AG09309 (cell line): ENCODE measurements around the gene HPCAL4.

Experiments used
- DNase-seq: peaks from one replicate; pipeline ENCODE4 v3.0.0-alpha.2; 2010; ENCODE audit warnings: low read depth
- H3K4me3 ChIP-seq: 2 replicates; pipeline ENCODE4 v1.5.1; 2011; ENCODE audit warnings: mild to moderate bottlenecking, low read depth, low read length, moderate library complexity; ENCODE audit not compliant: control insufficient read depth
- TF ChIP-seq, protein P1 (sequence below): IDR thresholded peaks from 2 replicates; pipeline ENCODE4 v1.5.1; 2011; ENCODE audit warnings: mild to moderate bottlenecking, low read depth, low read length, inconsistent platforms; ENCODE audit not compliant: insufficient read depth, control insufficient read depth; ENCODE audit errors: missing control alignments

Gene HPCAL4

DNA sequence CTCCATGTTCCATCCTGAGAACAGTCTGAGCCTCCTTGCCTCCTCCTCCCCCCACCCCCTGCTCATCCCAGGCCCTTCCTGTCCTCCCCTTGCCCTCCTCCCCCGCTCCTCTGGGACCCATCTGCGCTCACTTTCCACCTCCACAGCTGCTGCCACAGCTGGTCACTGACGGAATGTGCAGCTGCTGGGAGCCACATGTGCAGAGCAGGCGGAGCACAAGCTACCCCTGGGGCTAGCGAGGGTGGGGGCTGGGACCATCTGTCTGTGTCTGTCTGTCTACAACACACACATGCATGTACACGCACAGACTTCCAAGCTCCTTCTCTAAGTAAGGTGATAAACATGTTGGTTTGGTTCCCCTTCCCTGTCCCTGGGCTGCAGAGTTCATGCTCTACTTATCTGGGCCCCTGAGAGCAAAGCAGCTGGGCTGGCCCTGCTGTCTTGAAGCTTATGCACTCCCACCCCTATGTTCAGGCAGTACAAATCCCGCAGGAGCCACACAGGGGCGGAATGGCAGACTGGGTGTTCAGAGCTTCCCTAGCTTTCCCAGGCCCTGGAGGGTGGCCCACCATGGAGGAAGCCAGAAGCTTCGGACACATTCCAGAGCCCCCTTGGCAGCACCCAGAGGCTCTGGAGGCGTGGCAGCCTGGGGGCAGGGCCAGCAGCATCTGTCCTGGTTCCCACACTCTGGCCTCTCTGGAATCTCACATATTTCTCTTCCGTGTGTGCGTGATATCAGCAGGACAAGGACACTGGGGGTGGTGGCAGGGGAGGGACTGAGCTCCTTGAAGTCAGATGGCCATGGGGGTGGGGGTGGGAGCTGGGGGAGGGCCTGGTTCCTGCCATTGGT is 44.8 kb downstream of the HPCAL4 start:
- TF ChIP-seq, protein P1, sequence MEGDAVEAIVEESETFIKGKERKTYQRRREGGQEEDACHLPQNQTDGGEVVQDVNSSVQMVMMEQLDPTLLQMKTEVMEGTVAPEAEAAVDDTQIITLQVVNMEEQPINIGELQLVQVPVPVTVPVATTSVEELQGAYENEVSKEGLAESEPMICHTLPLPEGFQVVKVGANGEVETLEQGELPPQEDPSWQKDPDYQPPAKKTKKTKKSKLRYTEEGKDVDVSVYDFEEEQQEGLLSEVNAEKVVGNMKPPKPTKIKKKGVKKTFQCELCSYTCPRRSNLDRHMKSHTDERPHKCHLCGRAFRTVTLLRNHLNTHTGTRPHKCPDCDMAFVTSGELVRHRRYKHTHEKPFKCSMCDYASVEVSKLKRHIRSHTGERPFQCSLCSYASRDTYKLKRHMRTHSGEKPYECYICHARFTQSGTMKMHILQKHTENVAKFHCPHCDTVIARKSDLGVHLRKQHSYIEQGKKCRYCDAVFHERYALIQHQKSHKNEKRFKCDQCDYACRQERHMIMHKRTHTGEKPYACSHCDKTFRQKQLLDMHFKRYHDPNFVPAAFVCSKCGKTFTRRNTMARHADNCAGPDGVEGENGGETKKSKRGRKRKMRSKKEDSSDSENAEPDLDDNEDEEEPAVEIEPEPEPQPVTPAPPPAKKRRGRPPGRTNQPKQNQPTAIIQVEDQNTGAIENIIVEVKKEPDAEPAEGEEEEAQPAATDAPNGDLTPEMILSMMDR, result no peak
- no peak overlapping the region for H3K4me3 ChIP-seq
- DNase-seq, result no peak

GRCh38 chr1:39645411-39646043 is 45.7 kb downstream of the HPCAL4 start:
- H3K4me3 ChIP-seq, result no peak overlapping the region
- TF ChIP-seq, protein P1, result no peak

DNA sequence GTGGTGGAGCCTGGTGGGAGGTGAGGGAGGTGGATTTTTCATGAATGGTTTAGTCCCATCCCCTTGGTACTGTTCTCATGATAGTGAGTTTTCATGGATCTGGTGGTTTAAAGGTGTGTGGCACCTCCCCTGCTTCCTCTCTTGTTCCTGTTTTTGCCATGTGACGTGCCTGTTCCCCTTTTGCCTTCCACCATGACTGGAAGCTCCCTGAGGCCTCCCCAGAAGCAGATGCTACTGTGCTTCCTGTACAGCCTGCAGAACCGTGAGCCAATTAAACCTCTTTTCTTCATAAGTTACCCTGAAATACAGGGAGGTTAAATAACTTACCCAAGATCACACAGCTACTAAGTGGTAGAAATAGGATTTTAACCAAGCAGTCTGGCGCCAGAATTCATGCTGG is 47.5 kb downstream of the HPCAL4 start:
- H3K4me3 ChIP-seq, result no peak overlapping the region
- DNase-seq, result no peak
- TF ChIP-seq, protein P1, result no peak

More at GRCh38 chr1:39645411-39646043, 45.7 kb downstream of the HPCAL4 start:
- DNase-seq, result no peak

DNA sequence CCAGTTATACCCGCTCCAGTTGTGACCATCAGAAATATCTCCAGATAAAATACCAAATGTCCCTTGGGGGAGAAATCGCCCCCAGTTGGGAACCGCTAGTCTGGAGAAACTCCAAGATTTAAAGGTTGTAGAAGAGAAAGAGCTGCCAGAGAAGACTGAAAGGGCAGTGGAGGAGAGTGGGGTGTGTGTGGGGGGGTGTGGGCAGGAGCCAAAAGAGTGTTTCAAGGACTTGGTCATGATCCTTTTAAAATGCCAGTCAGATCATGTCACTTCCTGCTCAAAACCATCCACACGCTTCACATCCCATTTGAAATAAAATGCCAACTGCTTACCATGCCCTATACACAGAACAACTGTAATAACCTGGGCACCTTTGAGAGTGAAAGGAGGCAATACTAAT is 48.4 kb downstream of the HPCAL4 start:
- DNase-seq, result no peak
- TF ChIP-seq, protein P1, result no peak
- H3K4me3 ChIP-seq, result no peak overlapping the region

GRCh38 chr1:39640861-39641260 is 50.4 kb downstream of the HPCAL4 start:
- DNase-seq, result no peak
- TF ChIP-seq, protein P1, result no peak

DNA sequence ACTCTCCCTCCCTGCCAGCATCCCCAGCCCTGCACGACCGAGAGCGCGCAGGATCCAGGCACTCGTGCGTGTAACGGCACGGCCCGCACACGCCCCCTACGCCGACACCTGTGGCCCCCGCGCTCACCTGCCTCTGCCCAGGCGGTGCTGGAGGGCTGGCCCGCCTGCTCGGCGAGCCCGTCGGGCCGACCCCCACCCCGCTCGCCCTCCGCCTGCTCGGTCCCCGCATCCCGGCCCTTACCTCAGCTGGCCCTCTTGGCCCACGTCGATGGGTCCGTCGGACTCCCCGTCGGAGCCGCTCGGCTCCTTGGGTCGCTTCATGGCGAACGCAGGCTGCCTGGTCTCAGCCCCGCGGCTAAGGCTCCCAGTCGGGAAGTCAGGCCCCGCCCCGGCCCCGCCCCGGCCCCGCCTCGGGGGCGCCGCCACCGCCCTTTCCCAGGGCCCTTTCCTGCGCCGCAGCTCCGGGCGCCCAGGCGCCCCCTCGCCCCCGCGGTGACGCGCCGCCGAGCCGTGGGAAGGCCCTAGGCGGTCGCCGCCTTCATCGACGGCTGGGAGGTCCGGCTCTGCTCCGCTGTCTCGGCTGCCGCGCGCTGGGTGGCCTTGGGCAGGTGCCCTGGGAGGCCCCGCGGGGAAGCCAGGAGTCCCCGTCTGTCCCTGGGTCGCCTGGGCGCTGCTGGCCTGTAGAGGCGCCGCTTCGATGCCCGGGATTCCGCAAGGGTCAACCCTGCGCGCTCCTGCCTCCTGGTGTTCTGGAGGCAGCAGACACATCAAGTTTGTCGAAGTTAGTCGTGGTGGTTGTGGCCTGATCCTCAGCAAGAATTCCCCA is 51.7 kb downstream of the HPCAL4 start, which contains the start of gene HEYL:
TSS of gene HEYL (minus strand) at position 339 of the 826 bp plus-strand sequence. CDS start at position 321, 18 bp downstream.
- TF ChIP-seq, protein P1, result peak; percentile 21
- DNase-seq, result no peak
- peak within 1 kb of the TSS; percentile 14; the same call in 1 of the 2 replicates for H3K4me3 ChIP-seq

More at GRCh38 chr1:39640861-39641260, 50.4 kb downstream of the HPCAL4 start:
- no peak overlapping the region for H3K4me3 ChIP-seq
